Measurements from ENCODE around the gene KCTD21. TPM values are rescaled to one million over a fixed set of nuclear protein-coding genes. Genes with fewer than 3 reads are reported as not detected.

KCTD21 gene
- total and polyA plus RNA-seq, 10 of the 15 experiments (the other 5 are each of a cell fraction or from before 2014, with no cell fraction given): 0.63 to 5.4 (median 3.6) TPM

DNA sequence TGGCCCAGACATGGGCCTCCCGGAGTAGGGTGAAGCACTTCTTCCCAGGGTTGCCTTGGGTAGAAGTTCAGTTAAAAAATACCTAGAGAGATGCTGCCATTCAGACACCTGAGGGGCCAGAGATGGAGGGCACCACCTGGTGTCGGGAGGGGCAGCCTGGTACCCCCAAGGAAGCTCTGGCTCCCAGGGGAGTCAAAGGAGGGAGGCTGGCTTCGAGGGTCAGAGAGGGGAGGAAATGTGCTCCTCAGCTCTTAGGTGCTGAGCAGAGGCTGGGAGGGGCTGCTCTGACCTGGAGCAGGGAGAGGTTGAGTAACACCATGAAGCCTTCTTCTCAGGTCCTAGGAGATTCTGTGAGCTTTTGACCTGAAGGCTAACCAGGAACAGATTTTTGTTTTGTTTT, 1.4 kb upstream of the KCTD21 start (continued):
- TF ChIP-seq, protein P1, sequence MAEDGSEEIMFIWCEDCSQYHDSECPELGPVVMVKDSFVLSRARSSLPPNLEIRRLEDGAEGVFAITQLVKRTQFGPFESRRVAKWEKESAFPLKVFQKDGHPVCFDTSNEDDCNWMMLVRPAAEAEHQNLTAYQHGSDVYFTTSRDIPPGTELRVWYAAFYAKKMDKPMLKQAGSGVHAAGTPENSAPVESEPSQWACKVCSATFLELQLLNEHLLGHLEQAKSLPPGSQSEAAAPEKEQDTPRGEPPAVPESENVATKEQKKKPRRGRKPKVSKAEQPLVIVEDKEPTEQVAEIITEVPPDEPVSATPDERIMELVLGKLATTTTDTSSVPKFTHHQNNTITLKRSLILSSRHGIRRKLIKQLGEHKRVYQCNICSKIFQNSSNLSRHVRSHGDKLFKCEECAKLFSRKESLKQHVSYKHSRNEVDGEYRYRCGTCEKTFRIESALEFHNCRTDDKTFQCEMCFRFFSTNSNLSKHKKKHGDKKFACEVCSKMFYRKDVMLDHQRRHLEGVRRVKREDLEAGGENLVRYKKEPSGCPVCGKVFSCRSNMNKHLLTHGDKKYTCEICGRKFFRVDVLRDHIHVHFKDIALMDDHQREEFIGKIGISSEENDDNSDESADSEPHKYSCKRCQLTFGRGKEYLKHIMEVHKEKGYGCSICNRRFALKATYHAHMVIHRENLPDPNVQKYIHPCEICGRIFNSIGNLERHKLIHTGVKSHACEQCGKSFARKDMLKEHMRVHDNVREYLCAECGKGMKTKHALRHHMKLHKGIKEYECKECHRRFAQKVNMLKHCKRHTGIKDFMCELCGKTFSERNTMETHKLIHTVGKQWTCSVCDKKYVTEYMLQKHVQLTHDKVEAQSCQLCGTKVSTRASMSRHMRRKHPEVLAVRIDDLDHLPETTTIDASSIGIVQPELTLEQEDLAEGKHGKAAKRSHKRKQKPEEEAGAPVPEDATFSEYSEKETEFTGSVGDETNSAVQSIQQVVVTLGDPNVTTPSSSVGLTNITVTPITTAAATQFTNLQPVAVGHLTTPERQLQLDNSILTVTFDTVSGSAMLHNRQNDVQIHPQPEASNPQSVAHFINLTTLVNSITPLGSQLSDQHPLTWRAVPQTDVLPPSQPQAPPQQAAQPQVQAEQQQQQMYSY (CRISPR knock-in tag; IDR thresholded peaks at IDR 0.05): no peak
- no peak for TF ChIP-seq ESRRA (IDR thresholded peaks at IDR 0.05; ENCODE audit: low read length)
- TF ChIP-seq, protein P2, sequence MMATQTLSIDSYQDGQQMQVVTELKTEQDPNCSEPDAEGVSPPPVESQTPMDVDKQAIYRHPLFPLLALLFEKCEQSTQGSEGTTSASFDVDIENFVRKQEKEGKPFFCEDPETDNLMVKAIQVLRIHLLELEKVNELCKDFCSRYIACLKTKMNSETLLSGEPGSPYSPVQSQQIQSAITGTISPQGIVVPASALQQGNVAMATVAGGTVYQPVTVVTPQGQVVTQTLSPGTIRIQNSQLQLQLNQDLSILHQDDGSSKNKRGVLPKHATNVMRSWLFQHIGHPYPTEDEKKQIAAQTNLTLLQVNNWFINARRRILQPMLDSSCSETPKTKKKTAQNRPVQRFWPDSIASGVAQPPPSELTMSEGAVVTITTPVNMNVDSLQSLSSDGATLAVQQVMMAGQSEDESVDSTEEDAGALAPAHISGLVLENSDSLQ (IDR thresholded peaks at IDR 0.05): no peak

DNA sequence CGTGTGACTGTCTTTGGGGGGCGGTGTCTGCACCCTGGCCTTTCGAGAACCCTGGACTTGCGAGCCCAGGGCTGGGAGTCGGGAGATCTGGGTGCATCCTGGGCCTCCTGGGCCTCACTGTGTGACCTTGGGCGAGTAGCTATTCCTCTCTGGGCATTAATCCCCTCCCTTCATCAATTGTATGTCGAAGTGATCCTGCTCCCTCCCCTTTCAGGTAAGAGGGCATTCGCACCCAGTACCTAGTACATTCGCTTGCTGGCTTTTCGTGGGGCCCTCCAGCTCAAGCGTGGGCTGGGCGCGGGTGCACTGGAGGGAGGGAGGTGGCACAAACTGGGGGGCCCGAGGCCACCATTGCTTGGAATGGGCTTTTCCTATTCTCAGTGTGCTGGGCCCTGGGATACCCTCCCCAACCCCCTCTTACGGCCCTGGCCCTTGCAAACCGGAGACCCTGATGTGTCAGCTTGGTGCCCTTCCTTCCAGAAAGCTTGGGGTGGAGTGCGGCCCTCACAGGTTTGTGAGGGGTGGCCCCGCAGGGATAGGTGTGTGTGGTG, 823 bp upstream of the KCTD21 start:
- 36% methylated on average over 18 of the region's 18 CpGs for WGBS (ENCODE audit: insufficient coverage, insufficient replicate concordance, low lambda C conversion rate, missing lambda C conversion rate)
- Histone ChIP-seq H3K4me3 (peak overlapping the region; percentile 82), H3K4me2 (ENCODE audit: control insufficient read depth, insufficient read depth) (peak overlapping the region; percentile 78), H2AFZ (ENCODE audit: control insufficient read depth, low read depth, low read length) (peak overlapping the region; percentile 92; the same call in 1 of the 2 replicates), H3K79me2 (ENCODE audit: control insufficient read depth, insufficient read depth, low read length) (no peaks in the 10 kb centered on the region), H3K27ac (ENCODE audit: control insufficient read depth, insufficient read depth) (0 out of 2 replicates have a peak overlapping the region, but pooled peaks have one; percentile 7), H4K20me1 (ENCODE audit: control insufficient read depth, insufficient read depth) (no peaks in the 10 kb centered on the region), H3K27me3 (replicated peaks in 1 of 2; ENCODE audit: control insufficient read depth in 2 of 2, insufficient read depth in 2 of 2, low read length in 1 of 2) (no peaks in the 10 kb centered on the region), H3K36me3 (ENCODE audit: control insufficient read depth in 2 of 2, insufficient read depth in 2 of 2, low read length in 1 of 2) (no peaks in the 10 kb centered on the region), H3K4me1 (ENCODE audit: control insufficient read depth, insufficient read depth, low read length) (peaks cover 14% of the 10 kb centered on the region), H3K9ac (ENCODE audit: control insufficient read depth, insufficient read depth, low read length) (peak overlapping the region; percentile 56), H3K9me3 (replicated peaks; ENCODE audit: control insufficient read depth, insufficient read depth, low read length) (no peaks in the 10 kb centered on the region)
- RAD21 ChIA-PET (ENCODE audit: unreplicated experiment): interaction anchor here (0.5 to 2.5 kb wide), 10 partner anchors 39 to 385 kb away, joined by 3 to 8 read pairs (median 3); partner anchors contain the start of genes ALG8 and NARS2
- DNase-seq (ENCODE audit: low read depth, low spot score) (no peak), FAIRE-seq (no peak), ATAC-seq (no peak)
- POLR2A ChIA-PET: interaction anchor here (0.6 to 1.6 kb wide), 5 partner anchors 34 to 316 kb away, joined by 3 to 7 read pairs (median 3); partner anchors contain the start of gene ALG8
- no TSS peak for BruUV-seq (replicated peaks)
- SMC1A ChIA-PET (ENCODE audit: uncharacterized antibody, unreplicated experiment): interaction anchor here (1.6 to 2.6 kb wide), 2 partner anchors 50 to 144 kb away, joined by 3 to 20 read pairs; partner anchors contain the start of gene ALG8
- CTCF ChIA-PET: interaction anchor here (0.9 to 3.2 kb wide), 3 partner anchors 38 to 375 kb away, joined by 3 to 13 read pairs (median 10); no protein-coding TSS in a partner anchor
- intact Hi-C loops (cut with micrococcal nuclease; ENCODE audit: unreplicated experiment): loop anchor here (2.0 to 10.0 kb wide), 2 partner anchors 34 to 194 kb away; partner anchors contain the start of gene INTS4
- in situ Hi-C loops (cut with MboI): no loop called here
- TF ChIP-seq NFXL1 (IDR thresholded peaks at IDR 0.05; ENCODE audit: borderline replicate concordance): no peak
- TF ChIP-seq ZNF24 (IDR thresholded peaks at IDR 0.05): no peak
- TF ChIP-seq PAX5 (IDR thresholded peaks at IDR 0.05; ENCODE audit: borderline replicate concordance, low read depth, low read length): no peak
- no peak for TF ChIP-seq JUND (IDR thresholded peaks at IDR 0.05; ENCODE audit: low read depth, low read length)
- no peak for TF ChIP-seq SMC3 (IDR thresholded peaks at IDR 0.05; ENCODE audit: borderline replicate concordance, low read length)
- TF ChIP-seq, protein P3, sequence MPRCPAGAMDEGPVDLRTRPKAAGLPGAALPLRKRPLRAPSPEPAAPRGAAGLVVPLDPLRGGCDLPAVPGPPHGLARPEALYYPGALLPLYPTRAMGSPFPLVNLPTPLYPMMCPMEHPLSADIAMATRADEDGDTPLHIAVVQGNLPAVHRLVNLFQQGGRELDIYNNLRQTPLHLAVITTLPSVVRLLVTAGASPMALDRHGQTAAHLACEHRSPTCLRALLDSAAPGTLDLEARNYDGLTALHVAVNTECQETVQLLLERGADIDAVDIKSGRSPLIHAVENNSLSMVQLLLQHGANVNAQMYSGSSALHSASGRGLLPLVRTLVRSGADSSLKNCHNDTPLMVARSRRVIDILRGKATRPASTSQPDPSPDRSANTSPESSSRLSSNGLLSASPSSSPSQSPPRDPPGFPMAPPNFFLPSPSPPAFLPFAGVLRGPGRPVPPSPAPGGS (IDR thresholded peaks at IDR 0.05; ENCODE audit: borderline replicate concordance, insufficient read depth, low read depth, low read length, poor library complexity, severe bottlenecking): no peak
- no peak for TF ChIP-seq NR2F1 (conservative IDR thresholded peaks at IDR 0.05)
- TF ChIP-seq NFIC (IDR thresholded peaks at IDR 0.05; ENCODE audit: low read depth, low read length): no peak
- TF ChIP-seq EZH2 (IDR thresholded peaks at IDR 0.05; ENCODE audit: borderline replicate concordance, control insufficient read depth, low read depth, low read length): no peak
- TF ChIP-seq YY1 (IDR thresholded peaks at IDR 0.05; ENCODE audit: low read depth, low read length): no peak

Data from GM12878 (cell line).